GM19463 (cell line): ENCODE results near the gene BMS1.
"Not testable (repeated sequence)": the region's sequence is repeated elsewhere in the genome, so short reads cannot be mapped to it uniquely, and the experiment has no call there.

Experiments
- ATAC-seq: cut with Tn5 transposase; IDR thresholded peaks from one replicate; pipeline ENCODE4 v1.9.1; 2021; ENCODE audit warnings: mild to moderate bottlenecking, moderate library complexity; ENCODE audit not compliant: unreplicated experiment

BMS1 gene

DNA sequence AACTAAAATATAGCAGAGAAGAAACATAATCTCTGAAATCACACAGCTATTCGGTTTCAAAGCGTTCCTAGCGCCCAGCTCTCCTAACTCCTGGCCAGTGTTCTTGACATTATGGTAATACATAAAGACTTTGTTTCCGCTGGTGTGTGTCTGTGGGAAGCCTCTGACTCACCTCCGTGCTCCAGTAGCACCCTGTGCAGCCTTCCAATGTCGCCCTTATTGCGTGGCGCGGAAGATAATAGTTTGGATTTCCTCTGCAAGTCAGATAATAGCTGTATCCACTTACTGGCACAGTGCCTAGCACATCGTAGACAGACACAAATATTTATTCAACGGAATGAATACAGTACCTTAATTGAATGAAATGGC is 570 bp downstream of the BMS1 start:
- ATAC-seq = no peak

DNA sequence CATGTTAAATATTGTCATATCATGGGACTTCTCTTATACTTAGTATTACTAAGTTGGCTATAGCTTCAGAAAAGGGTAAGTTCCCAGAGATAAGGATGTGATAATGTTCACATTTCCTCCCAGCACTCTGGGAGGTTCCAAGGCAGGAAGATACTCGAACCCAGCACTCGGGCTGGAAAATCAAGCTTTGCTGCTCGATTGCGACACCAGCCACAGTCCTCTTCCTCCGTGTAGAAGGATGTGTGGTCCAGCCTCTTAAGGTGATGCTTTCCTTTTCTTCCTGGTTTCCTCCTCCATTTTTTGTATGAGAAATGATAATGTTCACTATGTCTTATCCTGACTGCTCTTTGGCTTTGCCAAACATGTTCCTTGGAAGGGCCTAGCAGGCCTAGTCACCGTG is 3.2 kb downstream of the BMS1 start:
- ATAC-seq = no peak

DNA sequence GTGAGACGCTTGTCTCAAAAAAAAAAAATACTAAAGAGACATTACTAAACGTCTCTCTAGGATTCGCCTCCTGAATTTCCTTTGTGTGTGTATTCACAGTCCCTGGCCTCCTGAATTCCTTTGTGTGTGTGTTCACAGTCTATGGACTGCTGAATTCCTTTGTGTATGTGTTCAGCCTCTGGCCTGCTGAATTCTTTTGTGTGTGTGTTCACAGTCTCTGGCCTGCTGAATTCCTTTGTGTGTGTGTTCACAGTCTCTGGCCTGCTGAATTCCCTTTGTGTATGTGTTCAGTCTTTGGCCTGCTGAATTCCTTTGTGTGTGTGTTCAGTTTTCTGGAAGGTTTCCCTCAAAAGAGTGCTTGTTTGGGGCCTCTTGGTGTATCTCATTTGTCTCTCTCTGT is 8.2 kb downstream of the BMS1 start:
- ATAC-seq = no peak

DNA sequence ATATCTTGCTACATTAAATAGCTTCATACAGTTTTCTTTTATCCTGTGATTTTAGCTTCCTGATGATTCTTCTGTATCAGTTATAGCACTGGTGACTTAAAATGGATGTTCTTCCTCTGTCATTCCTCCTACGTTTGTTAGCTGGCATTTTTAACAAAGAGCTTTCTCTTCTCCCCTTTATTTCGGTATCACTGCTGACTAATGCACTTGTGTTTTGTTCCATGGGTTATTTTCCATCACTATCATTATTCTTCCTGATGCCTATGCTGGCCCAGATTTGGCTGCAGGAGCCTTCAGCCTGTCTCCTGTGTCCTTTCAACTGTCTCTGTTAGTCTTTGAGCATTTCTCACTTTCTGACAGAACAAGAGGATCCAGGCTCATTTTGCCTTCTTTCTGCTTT is 13.1 kb downstream of the BMS1 start:
- no peak for ATAC-seq

DNA sequence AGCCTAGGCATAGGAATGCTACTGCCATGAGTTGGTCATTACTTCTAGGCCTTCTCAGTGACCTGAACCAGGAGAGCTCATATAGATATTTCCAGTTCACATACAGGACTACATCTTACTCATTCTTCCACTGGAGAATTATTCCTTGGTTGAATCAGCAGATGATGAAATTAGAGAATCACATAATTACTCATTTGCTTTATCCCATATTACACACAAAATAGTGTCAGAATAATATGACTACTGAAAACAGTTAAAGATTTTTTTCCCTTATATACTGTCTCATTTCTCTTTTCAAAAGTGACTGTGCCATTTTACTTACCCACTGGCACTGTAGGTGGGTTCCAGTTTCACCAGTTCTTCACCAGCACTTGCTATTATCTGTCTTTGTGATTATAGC is 18.5 kb downstream of the BMS1 start:
- no peak for ATAC-seq

DNA sequence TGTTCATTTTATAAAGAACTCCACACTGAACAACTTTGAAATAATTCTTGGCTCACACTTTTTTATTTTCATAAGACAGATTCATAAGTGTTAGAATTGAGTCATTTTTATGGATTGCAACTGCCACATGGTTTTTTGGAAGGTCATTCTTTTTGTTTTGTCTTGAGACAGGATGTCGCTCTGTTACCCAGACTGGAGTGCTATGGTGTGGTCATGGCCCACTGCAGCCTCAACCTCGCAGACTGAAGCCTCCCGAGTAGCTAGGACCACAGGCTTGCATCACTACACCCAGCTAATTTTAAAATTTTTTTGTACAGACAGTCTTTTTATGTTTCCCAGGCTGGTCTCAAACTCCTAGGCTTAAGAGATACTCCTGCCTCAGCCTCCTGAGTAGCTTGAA is 20.3 kb downstream of the BMS1 start:
- ATAC-seq = no peak

DNA sequence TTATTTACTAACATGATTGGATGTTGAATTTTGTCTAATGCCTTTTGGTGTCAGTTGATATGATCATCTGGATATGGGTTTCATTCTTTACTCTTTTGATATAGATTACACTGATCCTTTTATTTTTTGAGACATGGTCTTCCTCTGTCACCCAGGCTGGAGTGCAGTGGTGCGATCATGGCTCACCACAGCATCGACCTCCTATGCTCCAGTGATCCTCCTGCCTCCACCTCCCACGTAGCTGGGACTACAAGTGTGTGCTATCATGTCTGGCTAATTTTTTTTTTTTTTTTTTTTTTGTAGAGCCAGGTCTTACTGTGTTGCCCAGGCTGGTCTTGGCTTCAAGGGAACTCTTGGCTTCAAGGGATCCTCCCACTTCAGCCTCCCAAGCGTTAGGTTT is 27.1 kb downstream of the BMS1 start:
- no peak for ATAC-seq

DNA sequence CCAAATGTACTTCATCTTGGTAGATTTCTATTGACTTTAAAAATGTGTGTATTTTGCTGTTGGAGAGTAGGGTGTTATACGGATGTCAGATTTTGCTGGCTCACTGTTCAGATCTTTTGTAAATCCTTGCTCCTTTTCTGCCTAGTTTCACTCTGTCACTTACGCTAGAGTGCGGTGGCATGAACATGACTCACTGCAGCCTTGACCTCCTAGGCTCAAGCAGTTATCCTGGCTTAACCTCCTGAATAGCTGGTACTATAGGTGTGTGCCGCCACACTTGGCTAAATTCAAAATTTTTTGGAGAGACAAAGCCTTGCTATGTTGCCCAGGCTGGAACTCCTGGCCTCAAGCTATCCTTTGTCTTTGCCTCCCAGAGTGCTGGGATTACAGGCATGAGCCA is 29.4 kb downstream of the BMS1 start:
- ATAC-seq = no peak

DNA sequence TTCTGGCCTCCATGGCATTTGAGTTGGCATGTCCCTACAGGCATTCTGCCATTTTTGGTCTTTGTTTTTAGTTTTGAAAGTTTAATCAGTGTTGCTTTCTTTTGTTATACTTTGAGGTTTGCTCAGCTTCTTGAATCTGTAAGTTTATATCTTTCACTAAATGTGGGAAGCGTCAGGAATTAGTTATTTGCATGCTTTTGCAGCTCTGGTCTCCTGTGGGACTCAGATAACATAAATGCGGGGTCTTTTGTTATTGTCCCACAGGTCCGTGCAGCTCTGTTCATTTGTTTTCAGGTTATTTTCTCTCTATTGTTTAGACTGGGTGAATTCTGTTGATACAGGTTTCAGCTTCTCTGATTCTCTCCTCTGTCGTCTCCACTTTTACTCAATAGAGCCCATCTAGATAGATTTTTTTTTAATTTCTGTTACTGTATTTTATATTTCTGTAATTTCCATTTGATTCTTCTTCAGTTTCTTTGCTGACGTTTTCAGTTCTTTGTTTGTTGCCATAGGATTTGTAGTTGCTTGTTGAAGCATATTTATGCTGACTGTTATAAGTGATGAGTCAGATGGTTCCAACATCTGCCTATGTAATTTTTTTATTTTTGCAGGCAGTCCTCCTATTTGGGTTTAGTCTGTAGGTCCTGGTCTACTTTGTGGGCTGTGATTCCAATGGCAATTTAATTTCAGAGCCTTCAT is 31.5 kb downstream of the BMS1 start:
- not testable (repeated sequence) for ATAC-seq

DNA sequence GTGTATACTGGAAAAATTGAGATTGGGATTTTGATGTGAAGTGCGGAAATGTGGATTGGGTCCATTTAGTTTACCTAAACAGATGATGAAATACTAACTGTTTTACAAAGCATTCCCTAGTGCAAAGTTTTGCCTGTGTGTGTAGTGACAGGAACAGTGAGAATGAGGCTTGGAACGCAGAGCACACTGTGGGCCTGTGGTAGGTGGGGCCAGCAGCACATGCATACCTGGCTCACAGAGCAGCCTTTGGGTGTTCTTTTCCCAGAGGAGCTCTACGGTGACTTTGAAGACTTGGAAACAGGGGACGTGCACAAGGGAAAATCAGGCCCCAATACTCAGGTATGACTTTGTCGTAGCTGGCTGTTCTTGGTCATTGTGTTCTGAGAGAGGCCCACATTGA is 33.7 kb downstream of the BMS1 start:
- ATAC-seq = not testable (repeated sequence)

DNA sequence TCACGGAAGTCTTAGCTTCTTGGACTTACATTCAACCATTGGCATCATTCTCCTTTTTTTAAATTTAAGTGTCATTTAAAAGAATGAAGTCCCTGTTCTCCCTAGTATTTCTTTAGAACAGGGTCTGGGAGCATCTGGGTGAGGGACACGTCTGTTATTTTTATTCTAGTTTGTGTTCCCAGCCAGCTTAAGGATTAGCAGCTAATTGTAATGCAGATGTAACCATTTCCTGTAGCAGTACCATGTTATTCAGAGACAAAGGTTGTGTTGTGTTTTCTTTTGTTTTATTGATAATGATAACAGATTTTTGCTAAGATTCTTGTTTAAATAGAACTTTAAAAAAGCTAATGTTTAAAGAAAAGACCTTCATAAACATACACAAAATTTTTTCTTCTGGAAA is 34.3 kb downstream of the BMS1 start:
- ATAC-seq = no peak

DNA sequence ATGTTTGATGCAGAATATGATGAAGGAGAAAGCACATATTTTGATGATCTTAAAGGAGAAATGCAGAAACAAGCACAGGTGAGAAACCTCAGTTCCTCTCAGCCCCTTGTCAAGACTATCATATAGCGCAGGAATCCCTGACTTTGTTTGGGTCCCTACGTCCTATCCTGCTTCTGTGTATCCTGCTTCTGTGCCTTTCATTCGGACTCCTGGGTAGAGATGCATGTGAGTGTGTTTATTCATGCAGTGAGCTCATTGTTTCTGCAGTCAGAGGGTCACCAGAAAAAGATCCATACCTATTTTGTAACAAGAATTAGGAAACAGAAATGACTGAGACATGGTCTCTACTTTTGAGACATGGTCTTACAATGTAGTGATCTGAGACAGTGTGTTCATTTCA is 34.8 kb downstream of the BMS1 start:
- not testable (repeated sequence) for ATAC-seq

DNA sequence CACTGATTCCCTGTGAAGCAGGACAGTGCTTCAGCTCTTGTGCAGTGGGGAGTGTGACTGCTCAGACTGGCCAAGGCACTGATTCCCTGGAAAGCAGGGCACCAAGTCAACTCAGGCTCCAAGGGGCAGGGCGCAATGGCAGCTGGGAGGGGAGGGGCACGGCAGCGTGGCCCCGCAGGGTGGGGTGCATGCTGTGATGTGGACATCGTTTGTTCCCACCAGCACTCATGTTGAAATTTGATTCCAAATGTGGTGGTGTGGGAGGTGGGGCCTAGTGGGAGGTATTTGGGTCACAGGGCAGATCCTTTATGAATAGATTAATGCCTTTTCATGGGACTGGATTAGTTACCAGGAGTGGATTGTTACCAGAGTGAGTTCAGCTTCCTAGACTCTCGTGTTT is 44.2 kb downstream of the BMS1 start:
- not testable (repeated sequence) for ATAC-seq

DNA sequence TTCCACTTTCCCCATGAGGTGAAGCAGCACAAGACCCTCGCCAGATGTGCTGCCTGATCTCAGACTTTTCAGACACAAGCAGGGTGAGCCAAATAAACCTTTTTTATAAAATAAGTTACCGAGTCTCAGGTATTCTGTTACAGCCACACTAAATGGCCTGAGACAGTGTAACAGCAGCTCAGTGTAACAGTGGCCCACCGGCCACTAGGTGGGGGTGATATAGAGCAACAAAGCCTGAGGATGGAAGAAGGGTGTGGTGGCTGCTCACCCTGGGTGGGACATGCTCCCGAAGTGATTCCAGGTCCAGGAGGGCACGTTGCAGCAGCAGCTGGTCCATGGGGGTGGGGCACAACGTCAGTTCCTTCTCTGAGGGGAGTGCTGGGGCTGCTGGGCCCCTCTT is 44.6 kb downstream of the BMS1 start:
- ATAC-seq = no peak

DNA sequence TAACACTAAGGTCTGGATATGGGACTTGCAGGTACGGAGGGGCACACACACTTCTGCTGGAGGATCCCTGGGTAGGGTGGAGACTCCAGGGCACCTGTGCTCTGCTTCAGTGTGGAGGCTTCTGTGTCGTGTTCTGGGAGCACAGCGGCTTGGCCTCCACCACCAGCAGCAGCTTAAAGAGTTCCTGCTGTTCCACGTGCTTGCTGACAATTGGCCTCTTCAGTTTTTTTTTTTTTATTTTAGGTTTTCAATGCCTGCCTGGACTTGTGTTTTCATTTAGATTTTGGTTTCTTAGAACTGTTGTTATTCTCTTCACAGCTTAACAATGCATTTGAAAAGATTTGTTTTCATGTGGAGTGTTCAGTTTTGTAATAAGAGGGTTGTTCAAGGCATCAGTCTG is 45.8 kb downstream of the BMS1 start:
- ATAC-seq = not testable (repeated sequence)

DNA sequence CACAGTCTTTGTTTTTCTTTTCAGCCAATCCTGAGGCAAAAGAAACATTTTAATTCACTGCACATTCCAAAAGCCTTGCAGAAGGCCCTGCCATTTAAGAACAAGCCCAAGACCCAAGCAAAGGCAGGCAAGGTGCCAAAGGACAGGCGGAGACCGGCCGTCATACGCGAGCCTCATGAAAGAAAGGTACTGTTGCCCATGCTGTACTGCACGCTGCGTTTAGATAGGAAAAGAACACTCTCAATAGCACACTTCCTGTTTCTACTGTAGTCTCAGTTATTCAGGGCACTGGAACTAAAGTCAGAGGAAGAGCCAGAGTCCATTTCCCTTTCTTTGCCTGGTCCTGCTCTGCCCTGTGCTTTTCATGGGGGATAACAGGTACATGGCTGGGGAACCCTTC is 47.6 kb downstream of the BMS1 start:
- ATAC-seq = no peak

DNA sequence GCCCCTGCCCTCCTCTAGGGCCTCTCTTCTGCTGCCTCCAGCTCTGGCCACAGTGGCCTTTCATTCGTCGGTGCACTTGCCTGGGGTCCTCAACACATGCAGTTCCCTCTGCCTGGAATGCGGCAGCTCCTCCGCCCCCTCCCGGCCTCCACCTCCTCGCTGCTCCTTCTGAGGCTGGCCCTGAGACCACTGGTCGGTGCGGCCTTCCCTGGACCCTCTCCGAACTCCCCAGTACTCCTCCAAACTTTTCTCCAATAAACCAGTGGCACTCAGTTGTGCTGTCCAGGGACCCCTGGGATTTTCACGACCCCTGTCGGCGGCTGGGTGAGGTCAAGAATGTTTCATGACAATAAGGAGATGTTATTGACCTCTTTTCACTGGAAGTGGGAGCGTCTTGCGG is 53.5 kb downstream of the BMS1 start:
- no peak for ATAC-seq

DNA sequence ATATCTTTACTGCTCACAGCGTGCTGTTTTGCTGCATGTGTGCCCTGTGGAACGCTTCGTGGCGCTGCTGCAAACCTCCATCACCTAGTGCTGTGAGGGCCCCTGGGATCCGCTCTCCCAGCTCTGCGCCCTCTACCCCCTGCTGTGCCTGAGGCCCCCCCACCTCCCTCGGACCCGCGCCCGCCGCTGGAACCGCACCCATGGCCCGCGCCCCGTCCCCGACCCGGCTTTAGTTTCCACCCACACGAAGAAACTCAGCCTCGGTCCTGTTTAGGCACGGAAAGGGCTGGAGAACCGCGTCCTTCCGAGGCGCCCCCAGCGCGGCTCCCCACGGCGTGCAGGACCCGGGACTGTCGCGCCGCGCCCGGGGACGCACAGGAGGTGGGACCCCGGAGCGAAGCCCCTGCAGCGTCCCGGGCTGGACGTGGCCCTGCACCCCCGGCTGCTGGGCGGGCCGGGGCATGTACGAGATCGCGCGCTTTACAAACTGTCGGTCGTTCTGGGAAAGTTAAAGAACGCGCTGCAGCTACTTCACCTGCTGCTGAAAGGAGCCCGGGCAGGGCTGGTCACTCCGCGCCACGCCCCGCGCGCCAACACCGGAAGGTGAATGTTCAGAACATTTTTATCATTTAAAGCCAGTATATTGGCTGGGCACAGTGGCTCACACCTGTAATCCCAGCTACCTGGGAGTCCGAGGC is 54.3 kb downstream of the BMS1 start:
- no peak for ATAC-seq

DNA sequence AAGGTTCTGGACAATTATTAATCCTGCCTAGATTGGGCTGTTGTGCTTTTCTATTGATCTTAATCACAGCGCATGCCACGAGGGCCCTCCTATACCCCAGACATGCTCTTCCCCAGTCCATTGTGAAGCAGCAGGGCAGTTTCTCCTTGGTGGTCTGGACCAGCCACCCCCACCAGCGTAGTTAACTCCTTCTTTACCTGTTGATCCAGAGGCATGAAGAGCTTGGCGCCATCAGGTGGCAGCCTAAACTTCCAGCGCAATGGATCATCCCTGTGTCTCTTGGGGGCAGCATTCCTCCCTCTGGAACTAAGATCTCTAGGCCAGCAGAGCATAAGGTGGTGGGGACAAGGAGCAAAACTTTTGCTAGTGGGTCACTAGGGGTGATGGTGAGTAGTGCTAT is 62.2 kb downstream of the BMS1 start:
- ATAC-seq = not testable (repeated sequence)

DNA sequence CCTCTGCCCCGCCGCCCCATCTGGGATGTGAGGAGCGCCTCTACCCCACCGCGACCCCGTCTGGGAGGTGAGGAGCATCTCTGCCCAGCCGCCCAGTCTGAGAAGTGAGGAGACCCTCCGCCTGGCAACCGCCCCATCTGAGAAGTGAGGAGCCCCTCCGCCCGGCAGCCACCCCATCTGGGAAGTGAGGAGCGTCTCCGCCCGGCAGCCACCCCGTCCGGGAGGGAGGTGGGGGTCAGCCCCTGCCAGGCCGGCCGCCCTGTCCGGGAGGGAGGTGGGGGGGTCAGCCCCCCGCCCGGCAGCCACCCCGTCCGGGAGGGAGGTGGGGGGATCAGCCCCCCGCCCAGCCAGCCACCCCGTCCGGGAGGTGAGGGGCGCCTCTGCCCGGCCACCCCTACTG is 64.7 kb downstream of the BMS1 start:
- not testable (repeated sequence) for ATAC-seq

DNA sequence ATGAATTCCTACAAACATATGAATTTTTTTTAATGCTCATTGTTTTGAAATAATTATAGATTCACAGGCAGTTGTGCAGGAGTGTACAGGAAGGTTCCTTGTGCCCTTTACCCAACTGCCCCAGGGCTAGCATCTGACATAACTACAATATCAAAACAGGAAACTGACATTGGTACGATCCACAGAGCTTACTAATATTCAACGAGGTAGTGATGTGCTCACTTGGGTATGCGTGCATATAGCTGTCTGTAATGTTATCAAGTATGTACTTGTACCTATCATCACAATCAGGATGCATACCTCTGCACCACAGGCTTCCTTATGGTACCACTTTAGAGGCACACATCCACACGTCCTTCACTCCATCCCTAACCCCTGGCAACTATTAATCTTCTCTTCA is 68.3 kb downstream of the BMS1 start:
- no peak for ATAC-seq

DNA sequence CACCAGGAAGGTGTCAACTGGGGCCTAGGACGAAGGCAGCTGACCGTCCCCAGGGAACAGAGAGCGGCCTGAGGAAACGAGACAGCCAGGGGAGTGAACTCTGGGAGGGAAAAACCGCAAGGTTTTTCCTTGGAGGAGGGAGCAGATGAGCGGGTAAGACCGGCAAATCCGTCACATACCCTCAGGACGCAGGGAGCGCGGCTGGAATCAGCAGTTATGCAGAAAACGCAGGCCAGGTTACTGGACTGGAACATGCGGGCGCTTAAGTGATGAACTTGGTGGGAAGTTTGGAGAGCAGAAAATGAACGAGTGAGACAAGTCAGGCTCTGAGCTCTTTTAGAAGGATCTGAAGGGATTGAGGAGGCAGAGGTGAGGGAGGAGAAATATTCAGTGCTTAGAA is 76.7 kb downstream of the BMS1 start:
- ATAC-seq = no peak

DNA sequence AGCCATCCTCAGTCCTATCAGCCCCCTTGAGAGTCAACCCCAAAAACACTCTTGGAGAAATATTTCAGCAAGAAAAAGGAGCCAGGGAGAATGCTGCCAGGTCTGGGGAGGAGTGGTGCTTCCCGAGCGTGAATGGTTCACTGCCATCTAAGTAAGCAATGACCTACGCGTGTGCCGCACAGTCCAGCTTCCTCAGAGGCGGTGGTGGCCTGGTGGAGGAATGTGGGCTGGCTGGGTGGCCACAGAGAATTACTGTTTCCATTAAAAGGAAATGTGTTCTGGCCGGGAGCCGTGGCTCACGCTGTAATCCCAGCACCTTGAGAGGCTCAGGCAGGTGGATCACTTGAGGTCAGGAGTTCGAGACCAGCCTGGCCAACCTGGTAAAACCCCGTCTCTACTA is 77.4 kb downstream of the BMS1 start:
- not testable (repeated sequence) for ATAC-seq
